DMS153 treated with DMSO at 0.1 percent for 48 hours (cell line): ENCODE results near the gene FAM163B.

Source experiments
- DNase-seq: peaks from one replicate; lab custom pipeline; 2025; ENCODE audit not compliant: unreplicated experiment; lab: John Stamatoyannopoulos, UW

FAM163B gene

GRCh38 chr9:133599470-133600173 lies 9.6 kb downstream of the FAM163B start:
- DNase-seq, result no peak

- DNase-seq, result no peak
These were observed 10.2 kb downstream of the FAM163B start for GRCh38 chr9:133598978-133599377.

DNA sequence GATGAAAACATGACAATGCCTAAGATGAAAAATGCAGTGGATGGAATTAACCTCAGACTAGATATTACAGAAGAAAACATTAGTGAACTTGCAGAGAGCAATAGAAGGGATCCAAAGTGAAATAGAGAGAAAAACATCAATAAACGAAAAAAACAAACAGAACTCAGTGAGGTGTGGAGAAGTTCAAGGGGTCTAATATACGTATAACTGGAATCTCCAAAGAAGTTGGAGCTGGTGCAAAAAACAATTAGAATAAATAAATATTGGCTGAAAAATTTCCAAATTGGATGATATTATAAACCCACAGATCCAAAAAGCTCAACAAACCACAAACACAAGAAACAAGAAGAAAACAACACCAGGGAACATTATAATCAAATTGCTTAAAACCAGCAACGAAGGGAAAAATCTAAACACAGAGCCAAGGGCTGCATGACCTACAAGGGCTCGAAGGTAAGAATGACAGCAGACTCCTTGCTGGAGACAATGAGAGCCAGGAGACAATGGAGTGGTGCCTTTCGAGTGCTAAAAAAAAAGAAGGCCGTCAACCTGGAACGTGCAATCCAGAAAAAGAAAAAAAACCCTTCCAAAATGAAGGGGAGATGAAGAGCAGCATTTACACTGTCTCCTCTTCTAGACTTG lies 11.8 kb downstream of the FAM163B start:
- DNase-seq, result peak; percentile 39

DNA sequence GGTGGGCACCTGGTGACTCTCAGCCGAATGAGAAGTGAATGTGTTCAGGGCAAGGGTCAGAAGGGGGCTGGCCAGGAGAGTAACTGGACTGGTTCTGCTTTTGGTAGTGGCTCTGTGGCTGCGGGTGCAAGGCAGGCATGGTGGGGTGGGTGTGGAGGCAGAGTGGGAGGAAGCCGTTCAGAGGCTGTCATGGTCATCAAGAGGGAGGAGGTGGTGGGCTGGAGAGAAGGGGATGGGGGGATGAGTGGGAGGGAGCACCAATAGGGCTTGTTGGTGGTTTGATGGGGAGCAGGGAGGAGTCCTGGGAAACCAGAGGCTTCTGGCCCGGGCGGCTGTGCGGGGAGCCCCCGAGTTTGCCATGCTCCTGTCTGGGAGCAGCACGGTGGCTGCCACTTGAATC lies 13.3 kb downstream of the FAM163B start:
- DNase-seq, result no peak

DNA sequence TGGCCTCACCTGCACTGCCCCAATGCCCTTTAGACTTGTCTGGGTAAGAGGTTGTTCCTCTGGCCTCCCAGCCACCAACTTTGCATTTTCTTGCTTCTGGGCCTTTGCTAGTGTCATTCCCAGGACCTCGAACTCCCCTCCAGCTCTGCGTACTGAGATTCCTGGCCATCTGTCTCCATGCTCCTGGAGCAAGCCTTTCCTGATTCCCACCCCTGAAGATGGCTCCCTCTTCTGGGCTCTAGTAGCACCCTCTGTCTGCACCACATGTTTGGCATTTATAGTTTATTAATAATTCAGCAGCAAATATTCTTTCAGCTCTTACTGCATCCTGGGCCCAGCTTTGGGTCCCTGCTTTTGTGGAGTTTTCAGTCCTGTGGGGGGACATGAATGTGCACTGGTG lies 14.9 kb downstream of the FAM163B start:
- peak; percentile 18 for DNase-seq

DNA sequence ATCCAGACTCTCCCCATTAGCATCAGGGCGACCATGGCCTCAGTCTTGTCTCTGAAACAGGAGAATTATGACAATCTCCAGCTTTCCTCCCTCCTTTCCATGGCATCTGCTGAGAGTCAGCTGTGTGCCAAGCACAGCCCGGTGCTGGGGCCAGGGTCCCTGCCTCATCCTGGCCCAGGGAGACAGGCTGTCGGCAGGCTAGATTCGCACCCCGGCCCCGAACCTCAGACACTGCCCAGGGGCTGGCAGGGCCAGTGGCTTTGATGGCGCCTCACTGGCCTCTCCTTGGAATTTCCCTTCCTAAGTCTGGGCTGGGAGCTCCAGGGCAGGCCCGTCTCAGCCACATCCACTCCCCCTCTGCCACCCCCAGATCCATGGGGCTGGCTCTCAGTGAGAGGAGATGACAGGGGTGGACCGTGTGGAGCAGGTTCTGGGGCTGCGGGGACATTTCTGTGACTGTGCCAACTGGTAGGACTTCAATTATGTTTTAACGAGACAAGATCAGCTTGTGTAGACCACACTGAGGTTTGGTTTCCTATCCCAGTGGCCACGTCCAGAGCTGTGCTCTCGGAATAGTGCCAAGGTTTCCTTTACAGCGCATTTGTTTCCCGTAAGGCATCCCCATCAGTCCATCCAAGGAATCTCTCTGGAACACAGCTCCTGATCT lies 15.5 kb downstream of the FAM163B start:
- DNase-seq, result no peak

GRCh38 chr9:133592731-133593409 lies 16.3 kb downstream of the FAM163B start:
- no peak for DNase-seq

- DNase-seq, result no peak
These were observed 17.2 kb downstream of the FAM163B start for GRCh38 chr9:133591985-133592384.

DNA sequence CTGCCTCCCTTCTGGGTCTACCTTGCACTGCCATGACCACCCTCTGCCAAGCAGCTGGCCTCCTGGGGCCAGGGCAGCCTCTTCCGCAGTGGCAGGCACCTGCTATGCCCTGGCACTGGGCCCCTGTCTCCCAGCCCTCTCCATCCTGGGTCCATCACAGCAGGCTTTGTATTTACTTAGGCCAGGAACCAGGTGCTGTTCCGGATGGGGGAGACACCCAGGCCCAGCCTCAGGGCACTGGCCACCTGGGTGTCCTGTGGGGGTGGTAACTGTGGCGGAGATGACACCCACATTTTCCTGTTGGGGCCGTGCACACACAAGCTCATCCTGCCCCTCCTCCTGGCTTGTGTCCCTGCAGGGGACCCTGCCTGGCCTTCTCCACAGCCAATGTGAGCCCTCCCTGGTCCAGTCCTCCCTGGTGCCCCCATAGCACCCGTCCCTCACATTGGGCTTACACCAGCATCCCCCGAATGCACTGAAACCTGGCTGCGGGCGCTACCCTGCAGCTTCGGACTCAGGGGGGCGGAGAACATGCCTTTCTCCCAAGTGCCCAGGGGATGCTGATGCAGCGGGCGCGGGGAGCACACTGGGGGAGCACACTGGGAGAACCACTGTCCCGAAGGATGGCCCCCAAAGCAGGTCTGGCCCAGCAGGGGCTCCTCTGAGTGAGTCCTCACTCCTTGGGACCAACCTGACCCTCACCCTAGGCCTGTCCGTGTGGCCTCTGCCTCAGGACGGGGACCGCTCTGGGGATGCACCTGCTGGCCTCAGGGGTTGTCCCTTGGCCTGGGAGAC lies 17.9 kb downstream of the FAM163B start:
- no peak for DNase-seq

- no peak for DNase-seq
These were observed 18.8 kb downstream of the FAM163B start for GRCh38 chr9:133590231-133590855.

DNA sequence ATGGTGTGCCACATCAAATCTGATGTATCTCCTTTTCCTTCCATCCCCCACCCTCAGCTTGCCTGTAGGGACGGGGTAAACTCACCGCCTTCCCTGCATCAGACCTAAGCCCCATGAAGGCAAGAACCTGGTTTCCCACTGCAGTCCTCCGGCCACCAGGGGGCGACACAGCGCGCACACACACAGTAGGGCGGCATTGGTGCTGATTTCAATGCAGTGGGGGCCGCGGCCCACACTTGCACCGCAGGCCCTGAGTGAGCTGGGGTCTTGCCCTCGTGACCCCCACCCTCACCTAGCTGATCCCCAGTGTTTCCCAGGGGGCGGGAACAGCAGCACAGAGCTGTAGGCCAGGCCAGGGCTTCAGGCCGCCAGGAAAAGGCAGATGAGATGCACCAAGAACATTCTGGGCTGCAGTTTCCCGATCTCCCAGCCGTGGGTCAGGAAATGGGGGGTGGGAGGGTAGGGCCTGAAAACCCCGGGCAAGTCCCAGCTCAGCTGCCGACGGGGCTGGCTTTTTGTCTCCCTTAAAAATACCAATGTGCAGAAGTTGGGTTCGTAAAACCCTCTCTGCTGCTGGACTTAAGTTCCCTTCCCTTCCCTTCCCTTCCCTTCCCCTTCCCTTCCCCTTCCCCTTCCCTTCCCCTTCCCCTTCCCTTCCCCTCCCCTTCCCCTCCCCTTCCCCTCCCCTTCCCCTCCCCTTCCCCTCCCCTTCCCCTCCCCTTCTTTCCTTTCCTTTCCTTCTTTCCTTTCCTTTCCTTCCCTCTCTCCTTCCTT lies 19.5 kb downstream of the FAM163B start:
- DNase-seq, result no peak

- no peak for DNase-seq
These were observed 21.7 kb downstream of the FAM163B start for GRCh38 chr9:133587466-133587865.

DNA sequence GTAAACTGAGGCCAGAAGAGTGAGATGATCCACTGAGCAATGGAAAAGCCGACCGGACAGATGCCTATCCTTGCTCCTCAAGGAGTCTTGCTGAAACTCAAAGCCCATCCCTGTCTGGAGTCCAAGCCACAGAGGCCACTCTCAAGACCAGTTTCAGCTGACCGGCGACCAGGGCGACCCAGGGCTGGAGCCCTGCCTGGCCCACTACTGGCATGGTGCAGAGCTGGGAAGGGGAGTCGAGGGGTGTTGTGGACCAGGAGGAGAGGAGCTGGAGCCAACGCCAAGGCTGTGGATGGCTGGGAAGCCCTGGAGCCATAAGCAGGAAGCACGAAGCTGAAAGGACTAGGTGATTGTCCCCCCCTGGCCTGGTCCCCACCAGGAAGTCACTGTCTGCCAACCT lies 22.1 kb downstream of the FAM163B start:
- no peak for DNase-seq

GRCh38 chr9:133585481-133586351 lies 23.5 kb downstream of the FAM163B start:
- DNase-seq, result no peak

- peak; percentile 93 for DNase-seq
These were observed 24.4 kb downstream of the FAM163B start for GRCh38 chr9:133584559-133585476.

DNA sequence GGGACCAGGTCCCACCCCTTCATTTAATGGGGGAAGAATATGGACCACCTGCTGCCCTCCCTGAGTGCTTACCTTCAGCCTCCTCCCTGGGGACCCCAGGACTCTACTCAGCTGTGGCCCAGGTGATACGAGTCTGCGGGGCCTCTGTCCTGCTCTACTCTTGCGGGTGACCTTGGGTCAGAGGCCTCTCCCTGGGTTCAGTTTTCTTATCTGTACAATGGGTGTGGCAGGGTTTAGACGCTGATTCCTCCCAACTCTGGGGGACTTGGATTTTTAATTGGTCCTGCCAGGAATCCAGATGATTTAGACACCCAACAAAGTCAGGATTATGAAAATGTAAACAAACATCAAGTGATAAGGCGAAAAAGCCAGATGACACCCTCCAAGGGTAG lies 25.0 kb downstream of the FAM163B start:
- no peak for DNase-seq

DNA sequence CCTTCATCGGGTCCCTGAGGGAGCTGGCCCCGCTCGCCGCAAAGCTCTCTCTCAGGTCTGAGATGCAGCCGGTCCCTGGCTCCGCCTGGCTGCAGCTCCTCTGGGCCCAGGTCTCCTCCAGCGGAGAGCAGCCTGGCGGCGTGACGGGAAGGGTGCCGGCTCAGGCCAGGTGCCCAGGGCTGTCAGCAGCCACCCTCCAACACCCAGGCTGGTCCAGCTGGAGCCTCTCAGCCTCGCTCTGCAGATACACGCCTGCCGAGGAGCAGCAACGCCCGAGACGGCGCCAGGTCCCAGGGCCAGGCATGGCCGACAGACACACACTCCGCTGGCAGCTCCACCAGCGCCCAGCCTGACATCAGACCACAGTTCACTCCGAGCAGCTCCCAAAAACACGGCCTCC lies 25.6 kb downstream of the FAM163B start:
- DNase-seq, result peak; percentile 30

DNA sequence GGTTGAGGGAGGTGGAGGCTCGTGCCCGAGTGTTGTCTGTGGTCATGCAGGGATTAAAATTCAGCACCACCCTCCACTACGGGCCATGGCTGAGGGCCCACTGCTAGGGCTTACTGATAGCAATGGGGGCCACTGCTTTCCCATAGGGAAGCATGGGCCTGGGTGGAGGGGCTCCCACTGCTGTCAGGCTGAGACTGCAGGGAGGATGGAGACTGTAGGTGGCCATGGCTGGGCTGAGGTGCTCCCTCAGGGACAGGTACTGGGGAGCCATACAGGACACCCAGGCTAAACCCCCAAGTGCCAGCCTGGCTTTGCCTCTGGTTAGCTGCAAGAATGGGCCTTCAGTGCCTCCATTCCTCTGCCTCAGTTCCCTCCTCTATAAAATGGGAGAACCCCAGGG lies 26.1 kb downstream of the FAM163B start:
- no peak for DNase-seq
